ENCODE results near the gene CMC4.

GRCh38 chrX:155070663-155070974 is 317 bp downstream of the CMC4 start:
- no peak for TF ChIP-seq CTCF (IDR thresholded peaks at IDR 0.05)
- no peak for TF ChIP-seq ZFX (IDR thresholded peaks at IDR 0.05; ENCODE audit: borderline replicate concordance)
